Heart left ventricle (tissue), 16 donors: Measurements from ENCODE around the gene CNTN5. TPM values are rescaled to one million over a fixed set of nuclear protein-coding genes. Genes with fewer than 3 reads are reported as not detected.
"Not testable (repeated sequence)": the region's sequence is repeated elsewhere in the genome, so short reads cannot be mapped to it uniquely, and the experiment has no call there.

Experiments
- ATAC-seq, 4 donors: fragments of 200-7000 bp; cut with Tn5 transposase; one replicate each; pipeline ENCODE4 v1.9.1; 2020 to 2022; ENCODE audit warnings: moderate library complexity in 4 of 4, mild to moderate bottlenecking in 3 of 4, moderate number of reproducible peaks in 1 of 4
- DNase-seq, 5 donors: peaks; one replicate each; pipeline ENCODE4 v3.0.0-alpha.2; 2020
- H3K27ac ChIP-seq, 12 donors: fragments of 200-600 bp; sonication (generic) in 4 of 12; one replicate each; pipeline versions ENCODE4 v1.5.0 to v1.8.0; 2016 to 2022; ENCODE audit warnings: mild to moderate bottlenecking in 2 of 12
- H3K27me3 ChIP-seq, 9 donors: fragments of 200-600 bp; sonication (generic) in 2 of 9; one replicate each; pipeline versions ENCODE4 v1.5.1 to v1.8.0; 2016 to 2022; ENCODE audit warnings: mild to moderate bottlenecking in 3 of 9
- H3K36me3 ChIP-seq, 9 donors: fragments of 200-600 bp; sonication (generic) in 2 of 9; one replicate each; pipeline versions ENCODE4 v1.5.0 to v1.8.0; 2018 to 2022; ENCODE audit warnings: mild to moderate bottlenecking in 2 of 9
- H3K4me1 ChIP-seq, 12 donors: fragments of 200-600 bp; sonication (generic) in 4 of 12; one replicate each; pipeline versions ENCODE4 v1.5.0 to v1.8.0; 2016 to 2022; ENCODE audit warnings: mild to moderate bottlenecking in 3 of 12
- H3K4me3 ChIP-seq, 12 donors: fragments of 200-600 bp; sonication (generic) in 4 of 12; one replicate each; pipeline versions ENCODE4 v1.5.0 to v1.8.0; 2017 to 2022; ENCODE audit warnings: mild to moderate bottlenecking in 9 of 12, moderate library complexity in 4 of 12
- H3K9me3 ChIP-seq, 12 donors: fragments of 200-600 bp; sonication (generic) in 4 of 12; one replicate each; pipeline versions ENCODE4 v1.5.0 to v1.8.0; 2016 to 2022; ENCODE audit warnings: mild to moderate bottlenecking in 1 of 12
- CTCF ChIP-seq, 12 donors: fragments of 200-600 bp; sonication (generic) in 4 of 12; IDR thresholded peaks; one replicate each; pipeline versions ENCODE4 v1.5.0 to v1.8.0; 2018 to 2022; ENCODE audit warnings: antibody characterized with exemption in 12 of 12, mild to moderate bottlenecking in 5 of 12
- POLR2A ChIP-seq, 2 donors: fragments of 450-650 bp; IDR thresholded peaks; one replicate each; pipeline ENCODE4 v1.6.1; 2017; ENCODE audit warnings: antibody characterized with exemption in 2 of 2, mild to moderate bottlenecking in 2 of 2, moderate library complexity in 2 of 2
- WGBS, 4 donors: extraction: QIAGEN DNeasy Blood & Tissue Kit in 2 of 4; methylation state at CpG; one replicate each; pipeline versions ENCODE4 v1.1.5 to v1.1.7; 2013 to 2018; 5-methylcytosine and 5-hydroxymethylcytosine counted together
- intact Hi-C, 10 donors: fragments of 100-400 bp; cut with DNase I; formaldehyde crosslinking; loops; one replicate each; pipeline versions ENCODE4 v1.11.1 to v1.14.2; 2022
- polyA plus RNA-seq, 2 donors: library from polyadenylated mRNA; stranded (reverse); fragments of 200-250 nt; gene quantifications; one replicate each; pipeline ENCODE4 v1.2.3, GENCODE V29; 2013
- total RNA-seq, 9 donors: library from RNA; depleted of rRNA in 2 of 9; stranded (reverse); fragments of >200 nt in 2 of 9; fragmentation: NEBNext Ultra II Directional in 3 of 9; extraction: Animal tissue kit (Norgen Biotek cat#: 25700) in 3 of 9; gene quantifications; one replicate each; pipeline versions ENCODE4 v1.1.0 to v1.2.4, GENCODE V29; 2016 to 2023
- donor health status: ischemic (EF 13 %, LVEDD 7.1; RV severe dilation, severe dysfunction).
- donor health status: healthy with polysubstance abuse.
- donor health status: DM: no; HTN: yes; CAD: no.
- donor health status: DM: no; HTN: no; CAD: no.
- donor health status: ischemic (EF 25% LVEDD 6.9; RV normal size, moderate dysfunction).
- donor health status: ischemic (EF 25% LVEDD 5.7; RV mildly dilated, moderate dysfunction).
- donor health status: healthy.
- donor health status: DM: yes; HTN: yes; CAD: no.
- donor health status: ischemic (EF 35%, LVEDD 5.7; RV mildly dilated, moderate dysfunction).
- donor health status: nonischemic (EF 11% LVEDD 7.7; RV severe dilation, severe dysfunction).
- donor health status: DM: yes; HTN: yes; CAD: no.
- donor health status: PGD.
- donor health status: ischemic (EF 29% LVEDD 5.4; RV normal size, mild dysfunction).
- donor health status: nonischemic (EF 23%, LVEDD 6.1; RV moderate dilation, normal function).

The CNTN5 gene
- total and polyA plus RNA-seq, 11 donors = 0.11 to 0.16 TPM; not detected in 9

GRCh38 chr11:99814738-99815137 lies 794.0 kb downstream of the CNTN5 start:
- no peaks in the 10 kb centered on the region for H3K9me3 ChIP-seq
- H3K27me3 ChIP-seq = peaks cover 0 to 2% (median 0%) of the 10 kb centered on the region in 9 donors
- intact Hi-C loops = no loop called here
- TF ChIP-seq POLR2A (IDR thresholded peaks at IDR 0.05) (no peak), CTCF (IDR thresholded peaks at IDR 0.05) (no peak)
- H3K36me3 ChIP-seq = no peaks in the 10 kb centered on the region
- ATAC-seq (no peak), DNase-seq (no peak)
- H3K4me3 ChIP-seq = no peak overlapping the region
- 62 to 67% (median 64%) methylated on average over 5 of the region's 5 CpGs for WGBS, 4 donors
- no peaks in the 10 kb centered on the region for H3K4me1 ChIP-seq
- no peak overlapping the region for H3K27ac ChIP-seq

- ATAC-seq (no peak), DNase-seq (no peak)
- TF ChIP-seq POLR2A (IDR thresholded peaks at IDR 0.05) = no peak
- no peak for TF ChIP-seq CTCF (IDR thresholded peaks at IDR 0.05)
- no peaks in the 10 kb centered on the region for H3K36me3 ChIP-seq
- peaks cover 0 to 4% (median 0%) of the 10 kb centered on the region in 12 donors for H3K9me3 ChIP-seq
- no peak overlapping the region for H3K4me3 ChIP-seq
- no peaks in the 10 kb centered on the region for H3K4me1 ChIP-seq
- intact Hi-C loops = no loop called here
- no peak overlapping the region for H3K27ac ChIP-seq
- H3K27me3 ChIP-seq = peaks cover 0 to 2% (median 0%) of the 10 kb centered on the region in 9 donors
Observed at GRCh38 chr11:99818991-99819390, 798.2 kb downstream of the CNTN5 start.

GRCh38 chr11:99822846-99823565 lies 802.3 kb downstream of the CNTN5 start:
- H3K36me3 ChIP-seq = no peaks in the 10 kb centered on the region
- ATAC-seq (no peak), DNase-seq (no peak)
- TF ChIP-seq POLR2A (IDR thresholded peaks at IDR 0.05) (no peak), CTCF (IDR thresholded peaks at IDR 0.05) (no peak)
- H3K27me3 ChIP-seq = peaks cover 0 to 2% (median 0%) of the 10 kb centered on the region in 9 donors
- no peak overlapping the region for H3K27ac ChIP-seq
- no peak overlapping the region for H3K4me3 ChIP-seq
- peaks cover 0 to 4% (median 0%) of the 10 kb centered on the region in 12 donors for H3K9me3 ChIP-seq
- WGBS, 4 donors = 60 to 69% (median 64%) methylated on average over 6 of the region's 6 CpGs
- H3K4me1 ChIP-seq = no peaks in the 10 kb centered on the region
- intact Hi-C loops = no loop called here

- H3K4me1 ChIP-seq, H3K4me3 ChIP-seq, H3K27ac ChIP-seq, H3K9me3 ChIP-seq, H3K27me3 ChIP-seq, H3K36me3 ChIP-seq, DNase-seq, intact Hi-C loops, ATAC-seq: not testable (repeated sequence)
Observed at GRCh38 chr11:99836739-99837138, 816.0 kb downstream of the CNTN5 start.

GRCh38 chr11:99841885-99842284 lies 821.1 kb downstream of the CNTN5 start:
- H3K4me3 ChIP-seq = no peak overlapping the region
- no peak overlapping the region for H3K27ac ChIP-seq
- ATAC-seq (no peak), DNase-seq (no peak)
- no peaks in the 10 kb centered on the region for H3K36me3 ChIP-seq
- no peaks in the 10 kb centered on the region for H3K27me3 ChIP-seq
- TF ChIP-seq CTCF (IDR thresholded peaks at IDR 0.05) = no peak
- no peak for TF ChIP-seq POLR2A (IDR thresholded peaks at IDR 0.05)
- no peaks in the 10 kb centered on the region for H3K9me3 ChIP-seq
- no peaks in the 10 kb centered on the region for H3K4me1 ChIP-seq
- 82 to 86% (median 83%) methylated on average over 7 of the region's 7 CpGs for WGBS, 4 donors
- intact Hi-C loops = no loop called here
